Subcutaneous adipose tissue (tissue), 4 donors: ENCODE measurements around the gene EIF4ENIF1. TPM values are rescaled to one million over a fixed set of nuclear protein-coding genes. Genes with fewer than 3 reads are reported as not detected.

Source experiments
- CTCF ChIP-seq: fragments of 450-650 bp; IDR thresholded peaks from one replicate; pipeline ENCODE4 v1.5.1; 2016; ENCODE audit warnings: low read depth, mild to moderate bottlenecking, control low read depth, antibody characterized with exemption, moderate library complexity
- total RNA-seq, 4 donors: library from RNA; depleted of rRNA; stranded (reverse); fragments of >200 nt; gene quantifications; one replicate each; pipeline ENCODE4 v1.1.0, GENCODE V29; 2016

The EIF4ENIF1 gene
- total RNA-seq, 4 donors from 2014 or later: 10.5 to 19.6 (median 15.3) TPM

- no peak for TF ChIP-seq CTCF
Measured at GRCh38 chr22:31474743-31475142, 14.9 kb downstream of the EIF4ENIF1 start.

DNA sequence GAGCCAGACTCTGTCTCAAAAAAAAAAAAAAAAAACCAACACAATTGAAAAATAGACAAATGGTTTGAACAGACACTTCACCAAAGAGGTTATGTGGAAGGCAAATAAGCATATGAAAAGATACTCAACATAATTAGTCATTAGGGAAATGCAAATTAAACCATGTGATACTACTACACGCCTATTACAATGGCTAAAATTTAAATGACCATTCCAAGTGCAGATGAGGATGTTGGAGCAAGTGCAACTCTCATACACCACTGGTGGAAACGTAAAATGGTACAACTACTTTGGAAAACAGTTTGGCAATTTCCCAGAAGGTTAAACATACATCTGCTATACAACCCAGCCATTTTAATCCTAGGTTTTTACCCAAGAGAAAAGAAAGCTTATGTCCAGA lies 24.3 kb downstream of the EIF4ENIF1 start:
- TF ChIP-seq CTCF: no peak

DNA sequence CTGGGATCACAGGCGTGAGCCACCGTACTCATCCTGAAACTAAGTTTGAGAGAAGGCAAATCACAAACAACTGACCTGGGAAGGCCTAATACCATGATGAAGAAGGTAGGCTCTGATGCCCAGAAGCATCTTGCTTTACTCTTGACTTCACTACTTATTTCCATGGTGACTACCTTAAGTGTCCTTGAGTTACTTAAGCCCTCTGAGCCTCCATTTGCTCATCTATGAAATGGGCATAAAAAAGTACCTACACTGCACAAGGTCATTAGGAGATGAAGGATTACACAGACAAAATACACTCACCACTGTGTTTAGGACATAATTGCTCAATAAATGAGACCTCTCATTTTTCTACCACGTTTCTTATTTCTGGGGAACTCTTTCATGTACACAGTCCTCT lies 27.9 kb downstream of the EIF4ENIF1 start:
- no peak for TF ChIP-seq CTCF

GRCh38 chr22:31451709-31452571 lies 37.7 kb downstream of the EIF4ENIF1 start:
- no peak for TF ChIP-seq CTCF

- TF ChIP-seq CTCF: no peak
Measured at GRCh38 chr22:31449506-31449905, 40.1 kb downstream of the EIF4ENIF1 start.

GRCh38 chr22:31448382-31448781 lies 41.3 kb downstream of the EIF4ENIF1 start:
- TF ChIP-seq CTCF: no peak

DNA sequence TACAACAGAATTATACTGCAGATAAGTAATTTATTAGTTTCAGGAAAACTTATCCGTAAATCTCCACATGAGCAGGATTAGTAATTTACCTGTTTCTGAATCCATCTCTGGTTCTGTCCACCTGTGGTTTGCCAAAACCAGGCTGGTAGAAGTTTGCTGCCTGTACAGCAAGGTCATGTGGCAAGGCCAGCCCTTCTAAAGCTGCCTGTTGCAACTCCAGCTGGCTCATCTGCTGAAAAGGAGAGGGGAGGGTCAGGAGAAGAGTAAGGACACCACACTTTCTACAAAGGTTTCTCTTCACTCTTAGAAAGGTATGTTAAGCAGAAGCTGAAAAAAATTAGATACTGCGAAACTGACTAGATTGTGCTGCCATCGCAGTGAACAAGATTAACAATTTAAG lies 42.3 kb downstream of the EIF4ENIF1 start:
- TF ChIP-seq CTCF: no peak
